ENCODE results near the gene ZNF71. TPM values are rescaled to one million over a fixed set of nuclear protein-coding genes. Genes with fewer than 3 reads are reported as not detected.

Gene ZNF71
- total and polyA plus RNA-seq, 2 donors (not counting 3 experiments of a cell fraction or from before 2014, with no cell fraction given) = 9.7 to 10.1 TPM

GRCh38 chr19:56667311-56667870 is 72.3 kb downstream of the ZNF71 start:
- ChIA-PET POLR2A (no interaction called here), CTCF (no interaction called here)
- TF ChIP-seq JUN (IDR thresholded peaks at IDR 0.05; ENCODE audit: borderline replicate concordance, insufficient read depth, insufficient read length, low read depth) (no peak), FOS (IDR thresholded peaks at IDR 0.05; ENCODE audit: borderline replicate concordance, insufficient read depth, low read length) (no peak), GATA2 (IDR thresholded peaks at IDR 0.05; ENCODE audit: insufficient read depth, insufficient read length, low read depth, low read length) (no peak), MAX (IDR thresholded peaks at IDR 0.05; ENCODE audit: insufficient read depth, insufficient read length) (no peak), EZH2 (IDR thresholded peaks at IDR 0.05; ENCODE audit: borderline replicate concordance, low read depth, low read length, severe bottlenecking) (no peak)

GRCh38 chr19:56668676-56669075 is 73.6 kb downstream of the ZNF71 start:
- CTCF ChIA-PET = no interaction called here
- no peaks in the 10 kb centered on the region for H3K27me3 ChIP-seq (ENCODE audit: control insufficient read depth in 2 of 2, insufficient read depth in 2 of 2, low read length in 2 of 2)
- H4K20me1 ChIP-seq (replicated peaks; ENCODE audit: control insufficient read depth, extremely low read depth, insufficient read depth, low read length) = no peaks in the 10 kb centered on the region
- H3K9ac ChIP-seq (replicated peaks; ENCODE audit: extremely low read depth, insufficient read depth, low read length) = no peak overlapping the region
- intact Hi-C loops (cut with micrococcal nuclease) (no loop called here), dilution Hi-C loops (cut with MboI; ENCODE audit: extremely low pct_ligation_motif_present, low sequenced_read_pairs) (no loop called here)
- H3K27ac ChIP-seq (ENCODE audit: insufficient read depth, low read depth, low read length) = no peak overlapping the region
- peaks cover 6% of the 10 kb centered on the region for H3K9me3 ChIP-seq (replicated peaks; ENCODE audit: control insufficient read depth, insufficient read depth, low read length)
- no peaks in the 10 kb centered on the region for H3K4me1 ChIP-seq (ENCODE audit: control insufficient read depth, extremely low read depth, insufficient read depth, low read length)
- FAIRE-seq (no peak), DNase-seq (ENCODE audit: low read depth, low spot score) (no peak)
- H3K36me3 ChIP-seq (ENCODE audit: control insufficient read depth in 2 of 2, extremely low read depth in 1 of 2, insufficient read depth in 2 of 2, low read length in 2 of 2) = no peaks in the 10 kb centered on the region
- TF ChIP-seq CTCF (IDR thresholded peaks at IDR 0.05; ENCODE audit: extremely low read depth in 1 of 2, insufficient read depth in 1 of 2, low read depth in 1 of 2, low read length in 2 of 2) (no peak), EZH2 (IDR thresholded peaks at IDR 0.05; ENCODE audit: borderline replicate concordance, low read depth, low read length, severe bottlenecking) (no peak), MYC (IDR thresholded peaks at IDR 0.05; ENCODE audit: low read depth, low read length) (no peak), FOS (IDR thresholded peaks at IDR 0.05; ENCODE audit: borderline replicate concordance, insufficient read depth, low read length) (no peak), POLR2A (IDR thresholded peaks at IDR 0.05; ENCODE audit: low read depth, low read length) (no peak), JUN (IDR thresholded peaks at IDR 0.05; ENCODE audit: borderline replicate concordance, insufficient read depth, insufficient read length, low read depth) (no peak), POLR2AphosphoS5 (IDR thresholded peaks at IDR 0.05; ENCODE audit: insufficient read depth, low read depth, low read length) (no peak), GATA2 (IDR thresholded peaks at IDR 0.05; ENCODE audit: insufficient read depth, insufficient read length, low read depth, low read length) (no peak), MAX (IDR thresholded peaks at IDR 0.05; ENCODE audit: insufficient read depth, insufficient read length) (no peak)
- POLR2A ChIA-PET = no interaction called here
- H3K9me1 ChIP-seq (replicated peaks; ENCODE audit: control insufficient read depth, extremely low read depth, insufficient read depth, low read length) = no peaks in the 10 kb centered on the region
- no peak overlapping the region for H2AFZ ChIP-seq (ENCODE audit: low read depth, low read length)
- H3K4me3 ChIP-seq (replicated peaks in 1 of 3; ENCODE audit: insufficient read depth in 1 of 3, low read depth in 1 of 3, low read length in 3 of 3) = no peak overlapping the region
- H3K4me2 ChIP-seq (ENCODE audit: insufficient read depth, low read length) = no peak overlapping the region
- no peaks in the 10 kb centered on the region for H3K79me2 ChIP-seq (ENCODE audit: control insufficient read depth, insufficient read depth, low read length)
- no TSS peak for BruUV-seq (replicated peaks)

More at GRCh38 chr19:56667311-56667870, 72.3 kb downstream of the ZNF71 start:
- Histone ChIP-seq H3K4me1 (ENCODE audit: control insufficient read depth, extremely low read depth, insufficient read depth, low read length) (no peaks in the 10 kb centered on the region), H3K27ac (ENCODE audit: insufficient read depth, low read depth, low read length) (no peak overlapping the region), H4K20me1 (replicated peaks; ENCODE audit: control insufficient read depth, extremely low read depth, insufficient read depth, low read length) (no peaks in the 10 kb centered on the region), H3K9ac (replicated peaks; ENCODE audit: extremely low read depth, insufficient read depth, low read length) (no peak overlapping the region), H3K79me2 (ENCODE audit: control insufficient read depth, insufficient read depth, low read length) (no peaks in the 10 kb centered on the region), H3K9me3 (replicated peaks; ENCODE audit: control insufficient read depth, insufficient read depth, low read length) (peaks cover 9% of the 10 kb centered on the region), H3K36me3 (ENCODE audit: control insufficient read depth in 2 of 2, extremely low read depth in 1 of 2, insufficient read depth in 2 of 2, low read length in 2 of 2) (no peaks in the 10 kb centered on the region), H3K4me2 (ENCODE audit: insufficient read depth, low read length) (no peak overlapping the region), H3K9me1 (replicated peaks; ENCODE audit: control insufficient read depth, extremely low read depth, insufficient read depth, low read length) (no peaks in the 10 kb centered on the region), H3K4me3 (replicated peaks in 1 of 3; ENCODE audit: insufficient read depth in 1 of 3, low read depth in 1 of 3, low read length in 3 of 3) (no peak overlapping the region), H3K27me3 (ENCODE audit: control insufficient read depth in 2 of 2, insufficient read depth in 2 of 2, low read length in 2 of 2) (no peaks in the 10 kb centered on the region), H2AFZ (ENCODE audit: low read depth, low read length) (no peak overlapping the region)
- no TSS peak for BruUV-seq (replicated peaks)
- no peak for DNase-seq (ENCODE audit: low read depth, low spot score)
- dilution Hi-C loops (cut with MboI; ENCODE audit: extremely low pct_ligation_motif_present, low sequenced_read_pairs) (no loop called here), intact Hi-C loops (cut with micrococcal nuclease) (no loop called here)
- no peak for FAIRE-seq
